IPS-20b (cell line): ENCODE data around the gene THAP9.

Experiments used
- H3K27ac ChIP-seq: one replicate; pipeline ENCODE4 v1.5.1; 2013; ENCODE audit warnings: low read length
- H3K27me3 ChIP-seq: 2 replicates; pipeline ENCODE4 v1.6.1; 2013; ENCODE audit warnings: mild to moderate bottlenecking, low read length, inconsistent platforms; ENCODE audit not compliant: insufficient read depth
- H3K36me3 ChIP-seq: 2 replicates; pipeline ENCODE4 v1.6.1; 2013; ENCODE audit warnings: low read depth, mild to moderate bottlenecking, inconsistent platforms, low read length, moderate library complexity; ENCODE audit not compliant: insufficient read depth
- H3K4me1 ChIP-seq: 2 replicates; pipeline ENCODE4 v1.6.1; 2013; ENCODE audit warnings: mild to moderate bottlenecking, control low read depth, inconsistent platforms, low read length, moderate library complexity; ENCODE audit not compliant: insufficient read depth
- H3K4me3 ChIP-seq: 2 replicates; pipeline ENCODE4 v1.5.1; 2013; ENCODE audit warnings: mild to moderate bottlenecking, low read length, inconsistent platforms
- H3K9ac ChIP-seq: 2 replicates; pipeline ENCODE4 v1.6.1; 2013; ENCODE audit warnings: low read depth, mild to moderate bottlenecking, inconsistent platforms, low read length, moderate library complexity
- H3K9me3 ChIP-seq: 2 replicates; pipeline ENCODE4 v1.6.1; 2013; ENCODE audit warnings: mild to moderate bottlenecking, low read depth, low read length, inconsistent platforms; ENCODE audit not compliant: insufficient read depth

THAP9 gene

DNA sequence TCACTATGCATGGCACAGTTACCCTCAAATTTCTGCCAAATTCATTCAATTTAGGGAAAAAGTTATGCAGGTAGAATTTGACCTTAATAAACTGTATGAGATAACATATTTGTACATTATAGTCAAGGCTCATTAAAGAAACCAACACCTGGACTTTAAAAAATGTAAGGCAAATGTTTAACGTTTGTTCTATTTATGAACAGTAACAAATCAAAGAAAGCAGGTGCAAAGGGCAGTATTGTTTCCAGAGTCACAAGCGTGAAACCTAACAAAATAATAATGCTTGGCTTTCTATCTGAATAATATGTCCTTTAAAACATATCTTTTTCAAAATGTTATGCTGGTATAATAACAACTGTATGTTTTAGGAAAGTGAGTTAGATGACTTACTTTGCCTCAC is 68.9 kb downstream of the THAP9 start:
- H3K9ac ChIP-seq = no peak overlapping the region
- H3K36me3 ChIP-seq = peaks cover 6% of the 10 kb centered on the region; the same call in 1 of the 2 replicates
- H3K4me1 ChIP-seq = no peaks in the 10 kb centered on the region
- no peaks in the 10 kb centered on the region for H3K27me3 ChIP-seq
- H3K4me3 ChIP-seq = no peak overlapping the region
- no peaks in the 10 kb centered on the region for H3K9me3 ChIP-seq
- H3K27ac ChIP-seq = no peak overlapping the region
